Subcutaneous adipose tissue (tissue), 4 donors: ENCODE measurements around the gene ELAVL2. TPM values are rescaled to one million over a fixed set of nuclear protein-coding genes. Genes with fewer than 3 reads are reported as not detected.

Source experiments
- CTCF ChIP-seq: fragments of 450-650 bp; IDR thresholded peaks from one replicate; pipeline ENCODE4 v1.5.1; 2016; ENCODE audit warnings: low read depth, mild to moderate bottlenecking, control low read depth, antibody characterized with exemption, moderate library complexity
- total RNA-seq, 4 donors: library from RNA; depleted of rRNA; stranded (reverse); fragments of >200 nt; gene quantifications; one replicate each; pipeline ENCODE4 v1.1.0, GENCODE V29; 2016

ELAVL2 gene
- total RNA-seq, 4 donors from 2014 or later = 0.44 TPM; not detected in 3

DNA sequence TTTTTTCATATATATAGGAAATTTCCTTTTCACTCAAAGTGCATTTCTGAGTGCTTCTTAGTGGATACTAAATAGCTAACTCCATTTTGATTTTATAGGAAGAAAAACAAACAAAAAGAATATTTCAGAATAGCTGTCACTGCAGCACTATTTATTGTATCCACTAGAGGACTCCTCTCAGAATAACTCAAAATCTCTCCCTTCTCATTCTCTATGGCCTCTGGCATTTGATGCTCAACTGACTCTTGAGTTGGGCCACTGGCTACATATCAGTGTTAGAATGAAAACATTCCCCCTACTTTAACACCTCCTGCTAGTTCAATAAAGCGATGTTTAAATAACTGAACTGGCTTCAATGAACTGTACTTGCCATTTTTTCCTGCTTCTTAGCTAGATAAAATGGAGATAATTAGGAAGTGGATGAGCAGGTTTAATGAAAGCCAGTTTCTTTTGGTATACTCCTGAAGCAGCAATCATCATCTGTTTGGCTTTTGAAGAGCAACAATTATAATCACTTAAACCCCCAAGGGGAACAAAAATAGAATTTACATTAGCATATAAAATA, 16.6 kb upstream of the ELAVL2 start:
- TF ChIP-seq CTCF = no peak

GRCh38 chr9:23841304-23841703, 15.3 kb upstream of the ELAVL2 start:
- TF ChIP-seq CTCF = no peak

DNA sequence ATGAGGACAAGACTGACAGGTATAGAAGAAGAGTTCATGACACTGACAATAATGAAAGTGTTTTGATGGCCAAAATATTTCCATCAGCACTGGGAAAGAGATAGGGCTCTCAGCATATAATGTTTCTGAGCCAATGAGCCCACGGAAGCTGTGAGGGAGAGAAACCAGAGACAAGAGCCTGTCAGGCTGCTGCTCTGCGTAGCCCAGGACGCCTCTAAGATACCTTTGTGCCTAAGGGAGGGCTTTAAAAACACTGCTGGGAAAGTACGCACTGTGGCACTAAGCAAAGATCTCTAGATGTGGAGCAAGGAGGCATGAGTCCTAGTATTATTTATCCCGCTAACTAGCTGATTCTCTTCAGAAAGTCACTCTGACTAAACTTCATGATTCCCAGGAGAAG, 11.0 kb upstream of the ELAVL2 start:
- no peak for TF ChIP-seq CTCF

- TF ChIP-seq CTCF = no peak
Measured at GRCh38 chr9:23830929-23831730, 5.1 kb upstream of the ELAVL2 start.

GRCh38 chr9:23830476-23830805, 4.4 kb upstream of the ELAVL2 start:
- TF ChIP-seq CTCF = no peak

- TF ChIP-seq CTCF = no peak
Measured at GRCh38 chr9:23829580-23830475, 3.8 kb upstream of the ELAVL2 start.

DNA sequence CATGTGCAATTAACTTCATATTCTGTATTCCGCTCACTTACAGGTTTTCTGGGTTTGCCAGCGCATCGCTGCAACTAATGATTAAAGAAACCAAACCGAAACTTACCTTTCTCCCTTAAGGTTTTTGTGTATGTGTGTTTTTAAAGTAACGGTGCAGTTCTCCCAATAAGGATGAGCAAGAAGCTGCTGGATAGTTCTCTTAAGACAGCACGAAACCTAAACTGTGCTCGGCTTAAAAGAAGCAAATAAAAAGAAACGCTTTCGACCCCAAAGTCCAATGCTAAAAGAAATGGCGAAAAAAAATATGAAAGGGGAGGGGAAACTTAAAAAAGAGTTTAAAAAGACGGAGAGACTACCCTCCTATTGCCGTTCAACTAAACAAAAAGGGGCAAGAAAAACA, 340 bp downstream of the ELAVL2 start:
- TF ChIP-seq CTCF = no peak
